Stomach (tissue), 4 donors: Measurements from ENCODE around the gene DMTF1.

Experiments used
- CTCF ChIP-seq, 7 experiments: fragments of 450-650 bp in 4 of 7; fragments of 200-600 bp in 3 of 7; sonication (generic) in 3 of 7; IDR thresholded peaks; one replicate each; pipeline ENCODE4 v1.5.1; 2016 to 2019; ENCODE audit warnings: antibody characterized with exemption in 7 of 7, control low read depth in 2 of 7, mild to moderate bottlenecking in 1 of 7
- EP300 ChIP-seq: sonication (generic); formaldehyde crosslinking; IDR thresholded peaks from one replicate; pipeline ENCODE4 v1.6.1; 2017; ENCODE audit warnings: antibody characterized with exemption
- POLR2A ChIP-seq, 4 donors: fragments of 450-650 bp; IDR thresholded peaks; one replicate each; pipeline ENCODE4 v1.6.1; 2016; ENCODE audit warnings: antibody characterized with exemption in 4 of 4, control low read depth in 2 of 4, mild to moderate bottlenecking in 1 of 4, moderate library complexity in 1 of 4
- POLR2AphosphoS5 ChIP-seq, 3 donors: sonication (generic); formaldehyde crosslinking; IDR thresholded peaks; one replicate each; pipeline ENCODE4 v1.6.1; 2016; ENCODE audit warnings: antibody characterized with exemption in 3 of 3

GRCh38 chr7:87113077-87113476, 39.2 kb upstream of the DMTF1 start:
- no peak for TF ChIP-seq CTCF (IDR thresholded peaks at IDR 0.05)
- TF ChIP-seq POLR2AphosphoS5 (IDR thresholded peaks at IDR 0.05): no peak
- no peak for TF ChIP-seq EP300
- TF ChIP-seq POLR2A (IDR thresholded peaks at IDR 0.05): no peak
